Measurements from ENCODE around the gene NBEAL1.
"Not testable (repeated sequence)": the region's sequence is repeated elsewhere in the genome, so short reads cannot be mapped to it uniquely, and the experiment has no call there.

- not testable (repeated sequence) for TF ChIP-seq TAF1 (IDR thresholded peaks at IDR 0.05; ENCODE audit: borderline replicate concordance, low read depth, low read length); POLR2A (IDR thresholded peaks at IDR 0.05; ENCODE audit: low read depth, low read length)
Observed at GRCh38 chr2:203115201-203115700, 100.6 kb downstream of the NBEAL1 start.

Data from GM12892 (cell line).